SU-DHL-6 (cell line): ENCODE results near the gene TMEM233.

Source experiments
- H2AFZ ChIP-seq: fragments of 200-600 bp; sonication (generic); 2 replicates; pipeline ENCODE4 v1.6.1; 2014; ENCODE audit warnings: low read depth, mild to moderate bottlenecking, moderate library complexity, mixed read lengths, antibody characterized with exemption, low read length; ENCODE audit not compliant: severe bottlenecking
- H3F3A ChIP-seq: fragments of 200-600 bp; shearing (Covaris generic); 2 replicates; pipeline ENCODE4 v1.6.0; 2016; ENCODE audit warnings: antibody characterized with exemption, mild to moderate bottlenecking; ENCODE audit not compliant: insufficient read depth
- H3K27ac ChIP-seq: fragments of 200-600 bp; sonication (generic); 2 replicates; pipeline ENCODE4 v1.5.1; 2016; ENCODE audit warnings: low read depth, mild to moderate bottlenecking, low read length, moderate library complexity, mixed read lengths
- H3K27me3 ChIP-seq: fragments of 200-600 bp; sonication (generic), shearing (Covaris generic); 2 replicates; pipeline ENCODE4 v1.6.0; 2014; ENCODE audit warnings: mild to moderate bottlenecking, low read length
- H3K36me3 ChIP-seq: fragments of 200-600 bp; sonication (generic); 2 replicates; pipeline ENCODE4 v1.6.1; 2014; ENCODE audit warnings: mild to moderate bottlenecking, low read length, mixed read lengths
- H3K4me2 ChIP-seq: fragments of 300-600, 200-600 bp; shearing (Covaris generic), sonication (generic); 2 replicates; pipeline ENCODE4 v1.6.0; 2014; ENCODE audit warnings: low read length, low read depth, mild to moderate bottlenecking; ENCODE audit not compliant: poor library complexity, severe bottlenecking
- H3K4me3 ChIP-seq: fragments of 200-600 bp; sonication (generic); 2 replicates; pipeline ENCODE4 v1.5.1; 2014; ENCODE audit warnings: antibody characterized with exemption, low read length, mild to moderate bottlenecking, mixed read lengths; ENCODE audit not compliant: insufficient read depth, poor library complexity, severe bottlenecking
- H3K79me2 ChIP-seq: fragments of 200-600 bp; sonication (generic); 2 replicates; pipeline ENCODE4 v1.6.1; 2014; ENCODE audit warnings: mild to moderate bottlenecking, low read length, moderate library complexity; ENCODE audit not compliant: insufficient read depth
- H3K9ac ChIP-seq: fragments of 200-600 bp; sonication (generic); 2 replicates; pipeline ENCODE4 v1.7.0; 2014; ENCODE audit warnings: mild to moderate bottlenecking, low read length
- H3K9me2 ChIP-seq: fragments of 200-600 bp; sonication (generic); replicated peaks from 2 replicates; pipeline ENCODE4 v1.6.1; 2014; ENCODE audit warnings: low read length; ENCODE audit not compliant: insufficient read depth
- H3K9me3 ChIP-seq: fragments of 200-600 bp; sonication (generic); 2 replicates; pipeline ENCODE4 v1.6.1; 2014; ENCODE audit warnings: low read length, mixed read lengths; ENCODE audit not compliant: insufficient read depth
- H4K20me1 ChIP-seq: fragments of 200-600 bp; sonication (generic); 2 replicates; pipeline ENCODE4 v1.6.1; 2014; ENCODE audit warnings: low read depth, mild to moderate bottlenecking, antibody characterized with exemption, low read length, moderate library complexity, mixed read lengths
- EZH2phosphoT487 ChIP-seq: fragments of 200-600 bp; sonication (generic), shearing (Covaris generic); conservative IDR thresholded peaks from 2 replicates; pipeline ENCODE4 v1.6.1; 2018; ENCODE audit warnings: mild to moderate bottlenecking, antibody characterized with exemption, low read length, moderate library complexity, mixed read lengths
- TF ChIP-seq, protein P1 (sequence below): fragments of 200-600 bp; sonication (generic); IDR thresholded peaks from one replicate; pipeline ENCODE4 v1.5.1; 2017; ENCODE audit warnings: antibody characterized with exemption, mild to moderate bottlenecking, low read length, moderate library complexity; ENCODE audit not compliant: insufficient read depth, poor library complexity, severe bottlenecking

Gene TMEM233

DNA sequence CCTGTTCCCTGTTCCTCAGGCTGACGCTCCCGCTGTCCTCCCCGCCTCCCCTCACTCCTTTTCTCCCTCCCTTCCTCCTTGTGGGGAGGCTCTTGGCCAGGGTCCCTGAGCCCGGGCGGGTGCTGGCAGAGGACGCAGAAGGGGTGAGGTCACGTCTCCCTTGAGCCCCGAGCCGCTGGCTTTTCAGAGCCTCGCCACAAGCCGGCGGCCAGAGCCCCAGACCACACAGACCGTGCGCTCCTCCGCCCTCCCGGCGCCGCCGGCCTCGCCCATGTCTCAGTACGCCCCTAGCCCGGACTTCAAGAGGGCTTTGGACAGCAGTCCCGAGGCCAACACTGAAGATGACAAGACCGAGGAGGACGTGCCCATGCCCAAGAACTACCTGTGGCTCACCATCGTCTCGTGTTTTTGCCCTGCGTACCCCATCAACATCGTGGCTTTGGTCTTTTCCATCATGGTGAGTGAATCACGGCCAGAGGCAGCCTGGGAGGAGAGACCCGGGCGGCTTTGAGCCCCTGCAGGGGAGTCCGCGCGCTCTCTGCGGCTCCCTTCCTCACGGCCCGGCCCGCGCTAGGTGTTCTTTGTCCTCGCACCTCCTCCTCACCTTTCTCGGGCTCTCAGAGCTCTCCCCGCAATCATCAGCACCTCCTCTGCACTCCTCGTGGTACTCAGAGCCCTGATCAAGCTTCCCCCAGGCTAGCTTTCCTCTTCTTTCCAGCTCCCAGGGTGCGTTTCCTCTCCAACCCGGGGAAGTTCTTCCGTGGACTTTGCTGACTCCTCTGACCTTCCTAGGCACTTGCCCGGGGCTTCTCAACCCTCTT is at the start of gene TMEM233:
Gene TMEM233, plus strand, starts transcription at position 197 of the 821 bp plus-strand sequence. Its CDS starts 75 bp downstream, at position 272.
- Histone ChIP-seq H3K9me3 (no peaks in the 10 kb centered on the region), H3K4me2 (no peak within 1 kb of the TSS), H3K9ac (no peak within 1 kb of the TSS), H3K36me3 (no peaks in the 10 kb centered on the region), H2AFZ (no peak within 1 kb of the TSS), H3K79me2 (no peaks in the 10 kb centered on the region), H3K9me2 (no peaks in the 10 kb centered on the region), H3K27ac (no peak within 1 kb of the TSS), H3K4me3 (no peak within 1 kb of the TSS), H4K20me1 (no peaks in the 10 kb centered on the region), H3F3A (no peaks in the 10 kb centered on the region), H3K27me3 (no peaks in the 10 kb centered on the region)
- TF ChIP-seq EZH2phosphoT487, result no peak
- TF ChIP-seq, protein P1, sequence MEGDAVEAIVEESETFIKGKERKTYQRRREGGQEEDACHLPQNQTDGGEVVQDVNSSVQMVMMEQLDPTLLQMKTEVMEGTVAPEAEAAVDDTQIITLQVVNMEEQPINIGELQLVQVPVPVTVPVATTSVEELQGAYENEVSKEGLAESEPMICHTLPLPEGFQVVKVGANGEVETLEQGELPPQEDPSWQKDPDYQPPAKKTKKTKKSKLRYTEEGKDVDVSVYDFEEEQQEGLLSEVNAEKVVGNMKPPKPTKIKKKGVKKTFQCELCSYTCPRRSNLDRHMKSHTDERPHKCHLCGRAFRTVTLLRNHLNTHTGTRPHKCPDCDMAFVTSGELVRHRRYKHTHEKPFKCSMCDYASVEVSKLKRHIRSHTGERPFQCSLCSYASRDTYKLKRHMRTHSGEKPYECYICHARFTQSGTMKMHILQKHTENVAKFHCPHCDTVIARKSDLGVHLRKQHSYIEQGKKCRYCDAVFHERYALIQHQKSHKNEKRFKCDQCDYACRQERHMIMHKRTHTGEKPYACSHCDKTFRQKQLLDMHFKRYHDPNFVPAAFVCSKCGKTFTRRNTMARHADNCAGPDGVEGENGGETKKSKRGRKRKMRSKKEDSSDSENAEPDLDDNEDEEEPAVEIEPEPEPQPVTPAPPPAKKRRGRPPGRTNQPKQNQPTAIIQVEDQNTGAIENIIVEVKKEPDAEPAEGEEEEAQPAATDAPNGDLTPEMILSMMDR, result no peak

DNA sequence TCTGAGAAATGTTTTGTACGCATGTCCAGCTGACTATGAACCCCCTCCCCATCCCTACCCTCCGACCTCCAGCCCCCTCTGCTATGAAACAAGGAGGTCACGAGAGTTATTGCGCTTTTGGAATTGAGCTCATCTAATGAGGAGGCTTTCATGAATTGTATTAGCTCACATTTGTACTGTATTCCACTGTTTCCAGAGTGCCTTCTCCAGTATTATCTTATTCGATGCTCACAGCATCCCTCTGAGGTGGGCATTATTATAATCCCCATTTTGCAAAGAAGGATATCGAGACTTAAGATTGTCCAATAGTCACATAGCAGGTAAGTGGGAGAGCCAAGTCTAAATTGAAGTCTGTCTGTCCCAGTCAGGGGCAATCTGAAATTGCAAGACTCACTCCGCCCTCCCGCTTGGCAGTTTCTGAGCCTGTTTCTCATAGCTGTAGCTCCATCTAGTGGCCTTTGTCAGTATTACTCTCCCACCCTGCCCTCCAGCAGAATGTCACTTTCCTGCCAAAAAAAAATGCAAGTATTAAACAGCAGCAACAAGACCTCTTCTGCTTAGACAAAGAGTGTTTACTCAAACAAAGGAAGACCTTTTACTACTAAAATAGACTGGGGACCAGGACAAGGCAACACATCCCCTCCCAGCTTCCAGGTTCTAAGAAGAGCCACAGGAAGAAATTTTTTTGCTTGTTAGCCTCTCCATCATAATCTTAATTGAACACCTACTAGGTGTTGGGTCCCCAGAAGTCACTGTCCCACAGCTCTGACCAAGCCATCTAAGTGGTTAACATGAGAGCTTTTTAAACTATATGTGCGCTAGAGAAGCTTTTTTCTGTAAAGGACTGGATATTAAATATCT is 48.6 kb upstream of the TMEM233 start:
- H3F3A ChIP-seq, result no peaks in the 10 kb centered on the region
- H3K9ac ChIP-seq, result no peak overlapping the region
- TF ChIP-seq, protein P1, result peak; percentile 73
- no peak for TF ChIP-seq EZH2phosphoT487
- H3K4me3 ChIP-seq, result no peak overlapping the region
- no peak overlapping the region for H3K4me2 ChIP-seq
- H3K79me2 ChIP-seq, result no peaks in the 10 kb centered on the region
- H3K27me3 ChIP-seq, result no peaks in the 10 kb centered on the region
- no peak overlapping the region for H2AFZ ChIP-seq
- H3K36me3 ChIP-seq, result no peaks in the 10 kb centered on the region
- H3K9me2 ChIP-seq, result no peaks in the 10 kb centered on the region
- no peak overlapping the region for H3K27ac ChIP-seq
- H3K9me3 ChIP-seq, result no peaks in the 10 kb centered on the region
- H4K20me1 ChIP-seq, result no peaks in the 10 kb centered on the region

DNA sequence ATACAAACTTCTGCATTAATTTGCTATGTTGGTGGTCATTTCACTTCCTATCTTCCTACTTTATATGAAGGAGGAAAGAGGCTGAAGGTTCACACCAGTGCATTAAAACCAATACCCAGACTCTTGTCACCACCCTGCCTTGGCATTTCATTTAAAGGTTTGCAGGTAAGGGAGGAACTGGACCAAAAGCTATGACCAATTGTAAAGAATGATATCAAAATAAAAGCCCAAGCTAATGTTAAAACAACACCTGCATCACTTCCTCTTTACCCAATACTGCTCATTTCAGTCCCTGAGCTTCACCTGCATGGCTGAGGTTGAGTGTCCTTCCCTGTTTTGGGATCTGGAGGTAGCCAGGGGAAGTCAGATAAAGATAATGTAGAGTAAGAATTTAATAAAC is 47.2 kb upstream of the TMEM233 start:
- Histone ChIP-seq H3K79me2 (no peaks in the 10 kb centered on the region), H3K4me2 (no peak overlapping the region), H3K4me3 (no peak overlapping the region), H3F3A (no peaks in the 10 kb centered on the region), H3K9me3 (no peaks in the 10 kb centered on the region), H3K9ac (no peak overlapping the region), H3K36me3 (no peaks in the 10 kb centered on the region), H3K27me3 (no peaks in the 10 kb centered on the region), H3K9me2 (no peaks in the 10 kb centered on the region), H2AFZ (no peak overlapping the region), H4K20me1 (no peaks in the 10 kb centered on the region), H3K27ac (no peak overlapping the region)
- TF ChIP-seq EZH2phosphoT487, result no peak
- TF ChIP-seq, protein P1, result no peak
